Keratinocyte (primary cell): ENCODE data around the gene HS3ST3B1.

Experiments
- EZH2 ChIP-seq: IDR thresholded peaks from one replicate; pipeline ENCODE4 v1.6.1; 2012; ENCODE audit warnings: inconsistent platforms, mild to moderate bottlenecking, low read length, moderate library complexity
- TF ChIP-seq, protein P1 (sequence below), 3 experiments: IDR thresholded peaks in 1 of 3; conservative IDR thresholded peaks in 1 of 3; optimal IDR thresholded peaks in 1 of 3; 2 replicates in 2 of 3; 3 replicates in 1 of 3; pipeline versions ENCODE3 to v1.5.1; 2011; ENCODE audit warnings: low read length in 3 of 3, mild to moderate bottlenecking in 3 of 3, moderate library complexity in 2 of 3, control low read depth in 1 of 3, inconsistent platforms in 1 of 3; ENCODE audit not compliant: insufficient read depth in 2 of 3; ENCODE audit errors: extremely low read depth in 1 of 3

DNA sequence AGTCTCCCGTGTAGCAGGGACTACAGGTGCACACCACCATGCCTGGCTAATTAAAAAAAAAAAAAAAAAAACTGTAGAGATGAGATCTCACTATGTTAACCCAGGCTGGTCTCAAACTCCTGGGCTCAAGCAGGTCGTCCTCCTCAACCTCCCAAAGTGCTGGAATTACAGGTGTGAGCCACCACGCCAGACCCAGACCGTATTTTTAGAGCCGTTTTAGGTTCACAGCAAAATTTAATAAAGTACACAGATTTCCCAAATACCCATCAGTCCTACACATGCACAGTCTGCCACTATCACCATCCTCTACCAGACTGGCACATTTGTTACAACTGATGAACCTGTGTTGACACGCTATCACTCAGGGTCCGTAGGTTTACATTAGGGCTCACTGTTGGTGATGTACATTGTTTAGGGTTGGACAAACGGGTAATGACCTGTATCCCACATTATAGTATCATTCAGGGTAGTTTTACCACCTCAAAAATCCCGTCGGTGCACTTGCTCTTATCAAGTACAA lies 10.4 kb downstream of the HS3ST3B1 start:
- TF ChIP-seq, protein P1, sequence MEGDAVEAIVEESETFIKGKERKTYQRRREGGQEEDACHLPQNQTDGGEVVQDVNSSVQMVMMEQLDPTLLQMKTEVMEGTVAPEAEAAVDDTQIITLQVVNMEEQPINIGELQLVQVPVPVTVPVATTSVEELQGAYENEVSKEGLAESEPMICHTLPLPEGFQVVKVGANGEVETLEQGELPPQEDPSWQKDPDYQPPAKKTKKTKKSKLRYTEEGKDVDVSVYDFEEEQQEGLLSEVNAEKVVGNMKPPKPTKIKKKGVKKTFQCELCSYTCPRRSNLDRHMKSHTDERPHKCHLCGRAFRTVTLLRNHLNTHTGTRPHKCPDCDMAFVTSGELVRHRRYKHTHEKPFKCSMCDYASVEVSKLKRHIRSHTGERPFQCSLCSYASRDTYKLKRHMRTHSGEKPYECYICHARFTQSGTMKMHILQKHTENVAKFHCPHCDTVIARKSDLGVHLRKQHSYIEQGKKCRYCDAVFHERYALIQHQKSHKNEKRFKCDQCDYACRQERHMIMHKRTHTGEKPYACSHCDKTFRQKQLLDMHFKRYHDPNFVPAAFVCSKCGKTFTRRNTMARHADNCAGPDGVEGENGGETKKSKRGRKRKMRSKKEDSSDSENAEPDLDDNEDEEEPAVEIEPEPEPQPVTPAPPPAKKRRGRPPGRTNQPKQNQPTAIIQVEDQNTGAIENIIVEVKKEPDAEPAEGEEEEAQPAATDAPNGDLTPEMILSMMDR (optimal IDR thresholded peaks at IDR 0.05 in 1 of 3, IDR thresholded peaks at IDR 0.05 in 1 of 3, conservative IDR thresholded peaks at IDR 0.05 in 1 of 3; ENCODE audit: extremely low read depth in 1 of 3, insufficient read depth in 2 of 3, low read length in 3 of 3) = no peak
- no peak for TF ChIP-seq EZH2
